OCI-LY7 (cell line): ENCODE measurements around the gene ZNFX1.

Source experiments
- EZH2phosphoT487 ChIP-seq: fragments of 200-600 bp; sonication (generic); IDR thresholded peaks from 2 replicates; pipeline ENCODE4 v1.6.1; 2018; ENCODE audit warnings: low read depth, borderline replicate concordance, mild to moderate bottlenecking, mixed run types, antibody characterized with exemption, low read length, moderate library complexity, mixed read lengths
- TF ChIP-seq, protein P1 (sequence below): fragments of 200-600 bp; sonication (generic); conservative IDR thresholded peaks from 2 replicates; pipeline ENCODE4 v1.5.1; 2014; ENCODE audit warnings: mild to moderate bottlenecking, antibody characterized with exemption, low read length, moderate library complexity, mixed read lengths

DNA sequence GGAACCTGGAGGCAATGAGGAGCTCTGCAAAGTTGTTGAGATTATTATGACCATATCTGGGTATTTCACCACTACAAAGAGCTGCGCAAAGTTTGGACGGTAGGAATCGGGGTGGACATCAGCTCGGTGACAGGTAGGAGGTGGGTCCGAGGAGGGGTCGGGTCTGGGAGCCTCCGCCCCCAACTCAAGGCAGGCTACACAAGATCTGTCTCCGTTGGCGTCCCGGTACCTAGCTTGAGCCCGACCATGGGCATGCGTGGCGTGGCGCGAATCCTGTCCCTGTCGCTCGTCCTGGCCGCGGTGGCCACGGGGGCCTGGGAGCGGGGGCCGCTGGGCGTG lies 40.2 kb upstream of the ZNFX1 start:
- TF ChIP-seq, protein P1, sequence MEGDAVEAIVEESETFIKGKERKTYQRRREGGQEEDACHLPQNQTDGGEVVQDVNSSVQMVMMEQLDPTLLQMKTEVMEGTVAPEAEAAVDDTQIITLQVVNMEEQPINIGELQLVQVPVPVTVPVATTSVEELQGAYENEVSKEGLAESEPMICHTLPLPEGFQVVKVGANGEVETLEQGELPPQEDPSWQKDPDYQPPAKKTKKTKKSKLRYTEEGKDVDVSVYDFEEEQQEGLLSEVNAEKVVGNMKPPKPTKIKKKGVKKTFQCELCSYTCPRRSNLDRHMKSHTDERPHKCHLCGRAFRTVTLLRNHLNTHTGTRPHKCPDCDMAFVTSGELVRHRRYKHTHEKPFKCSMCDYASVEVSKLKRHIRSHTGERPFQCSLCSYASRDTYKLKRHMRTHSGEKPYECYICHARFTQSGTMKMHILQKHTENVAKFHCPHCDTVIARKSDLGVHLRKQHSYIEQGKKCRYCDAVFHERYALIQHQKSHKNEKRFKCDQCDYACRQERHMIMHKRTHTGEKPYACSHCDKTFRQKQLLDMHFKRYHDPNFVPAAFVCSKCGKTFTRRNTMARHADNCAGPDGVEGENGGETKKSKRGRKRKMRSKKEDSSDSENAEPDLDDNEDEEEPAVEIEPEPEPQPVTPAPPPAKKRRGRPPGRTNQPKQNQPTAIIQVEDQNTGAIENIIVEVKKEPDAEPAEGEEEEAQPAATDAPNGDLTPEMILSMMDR: no peak
- TF ChIP-seq EZH2phosphoT487: no peak
